Sigmoid colon (tissue), 7 donors: ENCODE measurements around the gene MRAS. TPM values are rescaled to one million over a fixed set of nuclear protein-coding genes. Genes with fewer than 3 reads are reported as not detected.

Experiments used
- DNase-seq: peaks from one replicate; pipeline ENCODE4 v3.0.0-alpha.2; 2019
- H3K27ac ChIP-seq, 4 donors: fragments of 200-600 bp; sonication (generic); one replicate each; pipeline ENCODE4 v1.5.1; 2016 to 2019; ENCODE audit warnings: mild to moderate bottlenecking in 1 of 4
- H3K27me3 ChIP-seq, 3 donors: fragments of 200-600 bp; sonication (generic); one replicate each; pipeline ENCODE4 v1.5.1; 2019; ENCODE audit warnings: mild to moderate bottlenecking in 1 of 3
- H3K36me3 ChIP-seq, 4 donors: fragments of 200-600 bp; sonication (generic); one replicate each; pipeline ENCODE4 v1.5.1; 2016 to 2019
- H3K4me1 ChIP-seq, 4 donors: fragments of 200-600 bp; sonication (generic); one replicate each; pipeline ENCODE4 v1.5.1; 2017 to 2019
- H3K4me3 ChIP-seq, 4 donors: fragments of 200-600 bp; sonication (generic); one replicate each; pipeline ENCODE4 v1.5.1; 2017 to 2019; ENCODE audit warnings: mild to moderate bottlenecking in 2 of 4, moderate library complexity in 1 of 4
- H3K9me3 ChIP-seq, 4 donors: fragments of 200-600 bp in 3 of 4; sonication (generic) in 3 of 4; one replicate each; pipeline versions ENCODE4 v1.5.1 to v1.6.1; 2013 to 2019
- EP300 ChIP-seq, 4 donors: sonication (generic); formaldehyde crosslinking; IDR thresholded peaks; one replicate each; pipeline ENCODE4 v1.6.1; 2017; ENCODE audit warnings: antibody characterized with exemption in 4 of 4
- POLR2A ChIP-seq, 2 donors: fragments of 450-650 bp; IDR thresholded peaks; one replicate each; pipeline ENCODE4 v1.6.1; 2016; ENCODE audit warnings: antibody characterized with exemption in 2 of 2, mild to moderate bottlenecking in 2 of 2, moderate library complexity in 2 of 2
- POLR2AphosphoS5 ChIP-seq, 4 donors: sonication (generic); formaldehyde crosslinking; IDR thresholded peaks; one replicate each; pipeline ENCODE4 v1.6.1; 2017; ENCODE audit warnings: antibody characterized with exemption in 4 of 4
- WGBS, 2 donors: extraction: QIAGEN DNeasy Blood & Tissue Kit; methylation state at CpG; one replicate each; pipeline ENCODE4 v1.1.7; 2013; 5-methylcytosine and 5-hydroxymethylcytosine counted together
- intact Hi-C: fragments of 100-400 bp; cut with DNase I; formaldehyde crosslinking; loops from one replicate; pipeline ENCODE4 v1.15.1; 2023
- polyA plus RNA-seq, 3 donors: library from polyadenylated mRNA; stranded (reverse); fragments of 200-250 nt; gene quantifications; one replicate each; pipeline ENCODE4 v1.2.3, GENCODE V29; 2013
- total RNA-seq, 4 donors: library from RNA; depleted of rRNA; stranded (reverse); fragments of >200 nt; gene quantifications; one replicate each; pipeline ENCODE4 v1.1.0, GENCODE V29; 2016
- TF ChIP-seq, protein P1 (sequence below), 4 experiments: fragments of 450-650 bp in 3 of 4; fragments of 200-600 bp in 1 of 4; IDR thresholded peaks; one replicate each; pipeline ENCODE4 v1.5.1; 2016 to 2019; ENCODE audit warnings: antibody characterized with exemption in 4 of 4, mild to moderate bottlenecking in 3 of 4, moderate library complexity in 2 of 4
- donor health status: healthy with polysubstance abuse.
- donor health status: Bipolar disorder and iron deficiency.
- donor health status: healthy.

MRAS gene
- total and polyA plus RNA-seq, 7 donors = 3.5 to 36.8 (median 24.4) TPM

- WGBS, 2 donors = 92 to 96% methylated on average over 2 of the region's 2 CpGs
- TF ChIP-seq POLR2AphosphoS5 (IDR thresholded peaks at IDR 0.05) (no peak), POLR2A (IDR thresholded peaks at IDR 0.05) (no peak), EP300 (IDR thresholded peaks at IDR 0.05) (no peak)
- TF ChIP-seq, protein P1, sequence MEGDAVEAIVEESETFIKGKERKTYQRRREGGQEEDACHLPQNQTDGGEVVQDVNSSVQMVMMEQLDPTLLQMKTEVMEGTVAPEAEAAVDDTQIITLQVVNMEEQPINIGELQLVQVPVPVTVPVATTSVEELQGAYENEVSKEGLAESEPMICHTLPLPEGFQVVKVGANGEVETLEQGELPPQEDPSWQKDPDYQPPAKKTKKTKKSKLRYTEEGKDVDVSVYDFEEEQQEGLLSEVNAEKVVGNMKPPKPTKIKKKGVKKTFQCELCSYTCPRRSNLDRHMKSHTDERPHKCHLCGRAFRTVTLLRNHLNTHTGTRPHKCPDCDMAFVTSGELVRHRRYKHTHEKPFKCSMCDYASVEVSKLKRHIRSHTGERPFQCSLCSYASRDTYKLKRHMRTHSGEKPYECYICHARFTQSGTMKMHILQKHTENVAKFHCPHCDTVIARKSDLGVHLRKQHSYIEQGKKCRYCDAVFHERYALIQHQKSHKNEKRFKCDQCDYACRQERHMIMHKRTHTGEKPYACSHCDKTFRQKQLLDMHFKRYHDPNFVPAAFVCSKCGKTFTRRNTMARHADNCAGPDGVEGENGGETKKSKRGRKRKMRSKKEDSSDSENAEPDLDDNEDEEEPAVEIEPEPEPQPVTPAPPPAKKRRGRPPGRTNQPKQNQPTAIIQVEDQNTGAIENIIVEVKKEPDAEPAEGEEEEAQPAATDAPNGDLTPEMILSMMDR (IDR thresholded peaks at IDR 0.05) = no peak
- H3K27me3 ChIP-seq = no peaks in the 10 kb centered on the region
- no peak overlapping the region for H3K4me3 ChIP-seq
- intact Hi-C loops = no loop called here
- no peak for DNase-seq
- H3K9me3 ChIP-seq = no peaks in the 10 kb centered on the region
- no peak overlapping the region for H3K27ac ChIP-seq
- no peaks in the 10 kb centered on the region for H3K36me3 ChIP-seq
- peaks cover 0 to 60% (median 50%) of the 10 kb centered on the region in 4 donors for H3K4me1 ChIP-seq
These were observed 92.9 kb downstream of the MRAS start for GRCh38 chr3:138441256-138441655.

DNA sequence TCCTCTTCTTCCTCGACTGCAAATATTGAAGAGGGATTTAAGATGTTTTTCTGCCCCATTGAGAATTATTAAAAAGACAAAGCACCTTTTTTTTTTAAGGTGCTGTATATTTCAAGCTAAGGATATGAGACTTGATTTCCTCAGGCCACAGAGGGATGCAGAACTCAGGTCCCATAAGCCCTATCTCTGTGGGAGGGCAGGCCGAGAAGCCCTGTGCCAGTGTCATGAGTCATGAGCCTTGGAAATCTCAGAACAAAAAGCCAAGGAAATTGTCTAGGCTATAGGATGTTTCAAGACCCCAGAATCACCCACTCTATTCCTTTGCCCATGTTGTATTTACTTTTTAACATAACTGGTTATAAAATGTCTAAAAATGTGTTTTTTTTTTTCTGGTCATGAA is 93.4 kb downstream of the MRAS start:
- Histone ChIP-seq H3K4me1 (peaks cover 0 to 56% (median 50%) of the 10 kb centered on the region in 4 donors), H3K36me3 (no peaks in the 10 kb centered on the region), H3K9me3 (no peaks in the 10 kb centered on the region), H3K4me3 (no peak overlapping the region), H3K27ac (no peak overlapping the region), H3K27me3 (no peaks in the 10 kb centered on the region)
- TF ChIP-seq POLR2A (IDR thresholded peaks at IDR 0.05) (no peak), EP300 (IDR thresholded peaks at IDR 0.05) (no peak), POLR2AphosphoS5 (IDR thresholded peaks at IDR 0.05) (no peak)
- TF ChIP-seq, protein P1 (IDR thresholded peaks at IDR 0.05) = no peak
- WGBS, 2 donors = 73 to 88% methylated on average over 2 of the region's 2 CpGs
- intact Hi-C loops = no loop called here
- DNase-seq = no peak

DNA sequence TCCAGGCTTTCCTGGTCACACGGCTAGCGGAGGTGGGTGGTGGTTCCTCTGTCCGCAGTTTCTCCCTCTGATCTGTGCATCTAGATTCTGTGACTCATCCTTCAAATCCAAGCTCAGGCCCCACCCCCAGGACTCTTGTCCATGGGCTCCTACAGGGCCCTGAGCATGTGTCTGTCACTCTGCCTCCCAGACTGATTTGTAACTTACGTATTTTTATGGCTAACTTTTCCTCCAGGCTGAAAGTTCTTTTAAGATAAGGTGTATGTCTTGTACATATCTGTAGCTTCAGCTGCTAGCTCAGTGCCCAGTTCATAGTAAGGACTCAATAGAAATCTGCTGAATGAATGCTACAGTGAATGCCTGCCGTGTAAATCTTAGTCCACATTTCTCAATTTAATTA is 94.1 kb downstream of the MRAS start:
- no peak overlapping the region for H3K4me3 ChIP-seq
- no peaks in the 10 kb centered on the region for H3K9me3 ChIP-seq
- intact Hi-C loops = no loop called here
- no peaks in the 10 kb centered on the region for H3K27me3 ChIP-seq
- H3K27ac ChIP-seq = peak overlapping the region in 1 of 4 donors; percentile 22
- DNase-seq = no peak
- H3K36me3 ChIP-seq = no peaks in the 10 kb centered on the region
- WGBS, 2 donors = 71 to 81% methylated on average over 5 of the region's 5 CpGs
- no peak for TF ChIP-seq EP300 (IDR thresholded peaks at IDR 0.05)
- no peak for TF ChIP-seq POLR2A (IDR thresholded peaks at IDR 0.05)
- TF ChIP-seq POLR2AphosphoS5 (IDR thresholded peaks at IDR 0.05) = no peak
- TF ChIP-seq, protein P1 (IDR thresholded peaks at IDR 0.05) = no peak
- H3K4me1 ChIP-seq = peaks cover 0 to 56% (median 50%) of the 10 kb centered on the region in 4 donors

DNA sequence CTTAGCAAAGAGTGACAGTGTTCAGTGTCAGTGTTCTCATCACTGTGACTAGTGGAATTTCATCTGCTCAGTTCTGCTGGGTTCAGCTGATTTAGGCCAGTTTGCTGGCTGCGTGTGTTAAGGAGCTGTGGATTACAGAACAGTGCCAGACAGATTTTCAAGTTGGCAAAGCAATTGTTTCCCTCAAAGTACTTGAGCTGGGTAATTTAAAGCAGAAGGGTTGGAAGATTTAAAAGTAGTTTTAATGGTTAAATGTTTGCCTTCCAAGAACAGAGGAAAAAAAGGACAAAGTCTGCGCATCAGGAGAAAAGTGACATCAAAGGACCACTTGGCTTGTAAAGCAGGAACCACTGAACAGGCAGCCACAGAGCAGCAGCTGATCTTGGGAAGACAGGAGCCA is 94.7 kb downstream of the MRAS start:
- TF ChIP-seq, protein P1 (IDR thresholded peaks at IDR 0.05) = no peak
- no peak for TF ChIP-seq EP300 (IDR thresholded peaks at IDR 0.05)
- TF ChIP-seq POLR2AphosphoS5 (IDR thresholded peaks at IDR 0.05) = peak in 1 of 4 donors; percentile 6
- TF ChIP-seq POLR2A (IDR thresholded peaks at IDR 0.05) = no peak
- Histone ChIP-seq H3K36me3 (no peaks in the 10 kb centered on the region), H3K4me1 (peaks cover 0 to 56% (median 50%) of the 10 kb centered on the region in 4 donors), H3K27me3 (no peaks in the 10 kb centered on the region), H3K4me3 (no peak overlapping the region), H3K9me3 (no peaks in the 10 kb centered on the region), H3K27ac (peak overlapping the region in 2 of 4 donors; percentile 22 to 26)
- WGBS, 2 donors = 64 to 89% methylated on average over 2 of the region's 2 CpGs
- intact Hi-C loops = no loop called here
- no peak for DNase-seq
